Inferior parietal cortex (tissue), 1 donor: ENCODE results near the gene STAG1.
"Not testable (repeated sequence)": the region's sequence is repeated elsewhere in the genome, so short reads cannot be mapped to it uniquely, and the experiment has no call there.

Experiments
- DNase-seq: peaks from one replicate; pipeline ENCODE4 v3.0.0-alpha.2; 2016; ENCODE audit errors: extremely low spot score

STAG1 gene

GRCh38 chr3:136703429-136703828 is 48.7 kb downstream of the STAG1 start:
- no peak for DNase-seq

DNA sequence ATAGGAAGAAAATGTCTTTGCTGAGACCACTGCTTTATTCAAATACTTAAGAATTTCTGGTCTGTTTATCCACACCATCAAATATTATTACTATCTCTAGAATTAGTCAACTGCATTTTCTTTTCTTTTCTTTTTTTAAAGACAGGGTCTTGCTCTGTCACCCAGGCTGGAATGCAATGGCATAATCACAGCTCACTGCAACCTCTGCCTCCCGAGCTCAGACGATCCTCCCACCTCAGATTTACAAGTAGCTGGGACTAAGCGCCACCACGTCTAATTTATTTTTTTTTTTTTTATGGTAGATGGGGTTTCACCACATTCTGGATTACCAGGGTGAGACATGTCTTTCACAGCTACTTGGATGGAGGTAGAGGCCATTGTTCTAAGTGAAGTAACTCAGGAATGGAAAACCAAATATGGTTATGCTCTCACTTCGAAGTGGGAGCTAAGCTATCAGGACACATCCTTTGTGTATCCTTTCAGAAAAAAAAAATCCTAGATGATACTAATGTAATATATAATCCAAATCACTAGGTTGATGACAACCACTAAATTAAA is 52.8 kb downstream of the STAG1 start:
- DNase-seq: no peak

- DNase-seq: no peak
Measured at GRCh38 chr3:136698361-136698760, 53.8 kb downstream of the STAG1 start.

DNA sequence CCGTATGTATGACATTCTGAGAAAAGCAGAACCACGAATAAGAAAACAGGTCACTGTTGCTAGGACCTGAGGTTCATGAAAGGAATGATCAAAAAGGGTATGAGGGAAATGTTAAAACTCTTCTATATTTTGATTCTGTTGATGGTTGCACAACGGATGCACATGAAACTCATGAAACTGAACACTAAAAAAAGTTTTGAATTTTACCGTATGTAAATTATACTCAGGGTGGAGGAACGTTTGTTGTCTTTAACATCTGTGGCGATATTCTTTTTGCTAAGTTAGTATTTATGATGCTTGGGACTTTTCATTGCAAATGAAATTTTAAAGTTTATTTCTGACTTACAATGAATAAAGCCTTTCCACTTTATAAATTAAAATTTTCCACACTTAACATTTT is 55.4 kb downstream of the STAG1 start:
- DNase-seq: no peak

DNA sequence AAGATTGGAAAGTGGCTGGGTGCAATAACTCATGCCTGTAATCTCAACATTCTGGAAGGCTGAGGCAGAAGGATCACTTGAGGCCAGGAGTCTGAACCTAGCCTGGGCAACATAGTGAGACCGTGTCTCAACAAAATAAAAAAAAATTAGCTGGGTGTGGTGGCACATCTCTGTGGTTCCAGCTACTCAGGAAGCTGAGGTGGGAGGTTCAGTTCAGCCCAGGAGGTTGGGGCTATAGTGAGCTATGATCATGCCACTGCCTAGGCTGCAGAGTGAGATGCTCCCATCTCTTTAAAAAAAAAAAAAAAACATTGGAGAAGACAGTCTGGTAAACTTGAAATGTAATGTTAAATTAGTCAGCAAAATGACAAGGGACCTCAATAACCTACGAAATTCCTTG is 57.9 kb downstream of the STAG1 start:
- no peak for DNase-seq

DNA sequence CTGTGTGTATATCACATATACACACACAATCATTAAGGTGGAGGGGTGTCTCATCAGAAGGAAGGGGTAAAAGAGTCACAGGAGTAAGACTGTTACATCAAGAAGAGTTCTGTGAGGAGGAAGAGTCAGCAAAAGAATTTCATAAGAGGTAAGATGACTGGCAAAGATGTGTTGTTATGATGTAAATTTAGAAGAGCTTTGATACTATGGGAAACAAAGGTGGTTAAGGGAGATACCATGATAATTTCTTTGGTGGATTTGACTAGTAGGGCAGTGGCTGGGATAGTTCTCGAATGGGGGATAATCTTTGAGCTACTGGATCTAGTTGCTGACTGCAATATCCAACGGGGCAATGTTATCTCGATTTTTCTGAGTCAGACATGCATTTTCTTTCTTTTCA is 61.6 kb downstream of the STAG1 start:
- DNase-seq: no peak

GRCh38 chr3:136685882-136686281 is 66.3 kb downstream of the STAG1 start:
- no peak for DNase-seq

DNA sequence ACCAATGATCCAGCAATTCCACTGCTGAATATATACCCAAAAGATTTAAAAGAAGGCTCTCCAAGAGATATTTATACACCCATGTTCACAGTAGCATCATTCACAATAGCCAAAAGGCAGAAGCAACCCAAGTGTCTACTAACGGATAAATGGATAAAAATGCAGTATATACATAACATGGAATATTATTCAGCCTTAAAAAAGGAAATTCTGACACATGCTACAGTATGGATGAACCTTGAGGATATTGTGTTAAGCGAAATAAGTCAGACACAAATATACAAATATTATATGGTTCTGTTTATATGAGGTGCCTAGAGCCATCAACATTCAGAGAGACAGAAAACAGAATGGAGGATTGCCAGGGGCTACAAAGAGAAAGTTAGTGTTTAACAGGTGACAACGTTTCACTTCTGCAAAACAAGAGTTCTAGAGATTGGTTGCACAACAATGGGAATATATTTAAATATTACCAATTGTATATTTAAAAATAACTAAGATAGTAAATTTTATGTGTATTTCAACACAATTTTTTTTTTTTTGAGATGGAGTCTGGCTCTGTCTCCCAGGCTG is 69.4 kb downstream of the STAG1 start:
- DNase-seq: no peak

DNA sequence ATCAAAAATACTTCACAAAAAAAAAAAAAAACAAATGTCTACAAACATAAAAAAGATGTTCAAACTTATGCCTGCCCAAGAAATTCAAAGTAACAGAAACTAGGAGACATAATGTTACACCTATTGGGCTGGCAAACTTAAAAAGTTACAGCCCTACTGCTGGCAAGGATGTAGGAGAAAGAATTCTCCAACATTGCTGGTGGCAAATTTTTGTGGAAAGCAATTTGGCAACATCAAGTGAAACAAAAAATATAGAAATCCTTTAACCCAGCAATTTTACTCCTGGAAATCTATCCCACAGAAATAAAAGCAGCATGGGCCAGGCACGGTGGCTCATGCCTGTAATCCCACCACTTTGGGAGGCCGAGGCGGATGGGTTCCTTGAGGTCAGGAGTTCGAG is 73.2 kb downstream of the STAG1 start:
- DNase-seq: no peak

GRCh38 chr3:136676009-136676408 is 76.2 kb downstream of the STAG1 start:
- no peak for DNase-seq

- no peak for DNase-seq
Measured at GRCh38 chr3:136675150-136675858, 76.9 kb downstream of the STAG1 start.

- DNase-seq: no peak
Measured at GRCh38 chr3:136672457-136672856, 79.7 kb downstream of the STAG1 start.

DNA sequence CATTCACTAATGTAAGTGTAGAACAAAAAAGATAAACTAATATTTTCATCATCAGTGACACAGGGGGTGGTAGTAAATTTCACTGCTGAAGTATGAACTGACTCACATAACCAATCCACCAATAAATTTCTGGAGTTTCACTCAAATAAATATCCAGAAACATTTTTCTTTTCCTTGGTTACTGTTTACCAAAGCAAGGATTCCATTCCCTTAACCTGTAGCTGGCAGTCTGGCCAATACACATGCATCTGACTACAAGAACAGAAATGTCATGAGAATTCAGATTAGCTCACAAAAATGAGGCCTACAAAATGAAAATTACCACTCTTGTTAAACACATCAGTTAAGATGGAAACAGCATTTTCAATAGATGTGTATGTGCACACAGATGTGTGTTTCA is 80.3 kb downstream of the STAG1 start:
- DNase-seq: no peak

DNA sequence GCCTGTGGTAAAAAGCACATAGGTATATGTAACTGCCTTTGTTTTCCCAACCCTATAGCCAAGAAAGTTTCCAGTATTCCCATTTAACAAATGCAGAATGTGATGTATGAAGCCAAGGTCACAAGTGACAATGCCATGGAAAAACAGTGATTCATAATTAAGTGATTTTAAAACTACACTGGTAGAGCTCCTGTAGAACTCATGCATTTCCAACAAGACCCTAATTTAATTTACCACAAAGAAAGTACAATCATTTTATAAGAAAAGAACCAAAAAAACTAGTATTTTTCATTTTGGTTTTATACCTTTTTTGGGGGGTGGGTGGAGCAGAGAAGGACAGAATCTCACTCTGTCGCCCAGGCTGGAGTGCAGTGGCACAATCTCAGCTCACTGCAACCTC is 82.0 kb downstream of the STAG1 start:
- DNase-seq: no peak

DNA sequence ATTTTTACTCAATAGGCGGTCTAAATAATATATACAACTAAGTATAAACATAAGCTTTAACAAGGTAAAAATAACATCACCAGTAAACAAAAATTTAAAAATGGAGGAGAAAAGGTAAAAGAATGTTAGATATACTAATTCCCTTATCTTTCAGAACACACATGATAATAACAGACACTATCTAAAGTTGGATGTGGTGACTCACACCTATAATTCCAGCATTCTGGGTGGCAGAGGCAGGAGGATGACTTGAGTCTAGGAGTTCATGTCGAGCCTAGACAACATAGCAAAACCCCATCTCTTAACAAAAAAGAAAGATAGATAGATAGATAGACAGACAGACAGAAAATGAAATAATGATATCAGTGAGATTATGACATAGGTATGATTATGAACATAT is 85.1 kb downstream of the STAG1 start:
- DNase-seq: no peak

DNA sequence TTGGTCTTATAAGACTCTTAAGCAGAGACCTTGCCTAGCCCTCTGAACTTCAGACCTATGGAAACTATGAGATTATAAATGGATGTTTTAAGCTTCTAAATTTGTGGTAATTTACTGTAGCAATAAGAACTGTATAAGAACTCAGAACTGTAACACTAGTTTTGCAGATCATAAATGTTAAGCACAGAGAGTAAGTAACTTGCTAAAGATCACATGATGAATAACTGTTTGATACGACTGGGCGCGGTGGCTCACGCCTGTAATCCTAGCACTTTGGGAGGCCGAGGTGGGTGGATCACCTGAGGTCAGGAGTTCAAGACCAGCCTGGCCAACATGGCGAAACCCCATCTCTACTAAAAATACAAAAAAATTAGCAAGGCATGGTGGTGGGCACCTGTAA is 85.9 kb downstream of the STAG1 start:
- DNase-seq: not testable (repeated sequence)

GRCh38 chr3:136664771-136665170 is 87.4 kb downstream of the STAG1 start:
- DNase-seq: no peak

DNA sequence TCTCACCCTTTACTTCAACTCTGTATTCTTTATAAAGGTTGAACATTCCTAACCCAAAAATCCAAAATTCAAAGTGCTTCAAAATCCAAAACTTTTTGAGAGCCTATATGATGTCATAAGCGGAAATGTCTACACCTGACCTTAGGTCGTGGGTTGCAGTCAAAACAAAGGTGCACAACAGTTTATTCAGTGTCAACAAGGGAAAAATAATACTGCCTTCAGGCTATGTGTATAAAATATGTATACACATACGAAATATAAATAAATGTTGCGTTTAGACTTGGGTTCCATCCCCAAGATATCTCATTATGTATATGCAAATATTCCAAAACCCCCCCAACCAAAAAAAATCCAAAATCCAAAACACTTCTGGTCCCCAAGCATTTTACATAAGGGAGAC is 90.9 kb downstream of the STAG1 start:
- DNase-seq: no peak

GRCh38 chr3:136658946-136659682 is 93.1 kb downstream of the STAG1 start:
- peak; percentile 89 for DNase-seq

GRCh38 chr3:136657526-136657925 is 94.7 kb downstream of the STAG1 start:
- no peak for DNase-seq

DNA sequence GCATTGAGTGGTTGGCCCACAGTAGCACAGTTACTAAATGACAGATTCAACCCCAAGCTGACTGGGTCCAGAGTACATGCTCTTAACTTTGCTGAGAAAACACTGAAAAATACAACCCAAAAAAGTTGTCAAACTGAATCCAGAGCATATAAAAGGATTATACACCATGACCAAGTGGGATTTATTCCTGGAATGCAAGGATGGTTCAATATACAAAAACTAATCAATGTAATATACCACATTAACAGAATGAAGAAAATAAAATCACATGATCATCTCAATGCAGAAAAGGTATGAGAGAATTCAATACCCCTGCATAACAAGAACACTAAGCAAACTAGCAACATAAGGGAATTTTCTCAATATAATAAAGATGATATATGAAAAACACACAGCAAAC is 98.5 kb downstream of the STAG1 start:
- DNase-seq: no peak

DNA sequence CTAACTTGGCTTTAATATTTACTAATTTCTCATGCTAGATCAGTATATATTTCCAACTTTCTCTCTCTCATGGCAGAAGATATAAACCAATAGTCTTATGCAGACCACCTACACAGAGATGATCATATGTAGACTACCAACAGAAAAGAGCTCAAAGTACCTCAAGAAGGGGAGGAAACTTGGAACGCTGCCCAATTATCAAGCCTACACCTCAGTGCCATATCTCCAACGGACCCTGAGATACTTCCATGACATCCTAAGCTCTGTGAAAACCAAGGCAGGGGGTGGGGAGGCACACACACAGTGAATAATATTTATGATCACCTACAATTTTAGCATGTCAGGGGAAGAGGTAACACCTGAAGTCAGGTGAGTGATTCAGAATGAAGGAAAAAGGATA is 100.6 kb downstream of the STAG1 start:
- DNase-seq: no peak

DNA sequence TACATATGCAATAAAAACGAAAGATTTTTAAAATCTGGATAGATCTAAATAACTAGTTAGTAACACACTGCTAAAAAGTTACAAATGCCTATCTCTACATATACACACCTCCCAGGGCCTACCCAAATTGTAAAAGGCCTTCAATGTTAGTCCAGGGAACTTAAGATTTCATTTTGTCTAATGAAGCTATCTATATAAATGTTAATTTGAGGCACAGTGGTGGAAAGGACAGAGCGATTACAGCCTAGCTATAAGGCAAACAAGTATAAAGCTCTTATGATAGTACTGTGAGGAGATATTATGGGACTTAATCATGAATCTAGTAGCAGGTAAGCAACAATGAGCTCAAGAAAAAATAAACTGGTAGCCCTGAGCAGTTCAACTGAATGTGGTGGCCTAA is 101.7 kb downstream of the STAG1 start:
- DNase-seq: no peak
